HEK293 (cell line): Measurements from ENCODE around the gene KDELR1.

Experiments used
- CTCF ChIA-PET: fragments of 350-600 bp; formaldehyde crosslinking; extraction: SDS; loops from one replicate; lab custom pipeline; 2021; ENCODE audit warnings: antibody characterized with exemption; lab: Yijun Ruan, JAX
- POLR2A ChIA-PET: fragments of 300-600 bp; formaldehyde crosslinking; extraction: SDS; loops from one replicate; lab custom pipeline; 2020; ENCODE audit warnings: antibody characterized with exemption, inconsistent platforms; lab: Yijun Ruan, JAX
- H3K27ac ChIP-seq: fragments of 200-500 bp; sonication (Bioruptor generic); 2 replicates; pipeline ENCODE4 v1.5.1; 2014; ENCODE audit warnings: low read depth, low read length, control low read depth, inconsistent platforms; ENCODE audit errors: extremely low read depth
- H3K36me3 ChIP-seq, 2 experiments: fragments of 200-500 bp in 1 of 2; sonication (Bioruptor generic) in 1 of 2; 1 replicate in 1 of 2; 2 replicates in 1 of 2; pipeline ENCODE4 v1.5.1; 2014 to 2017; ENCODE audit warnings: inconsistent platforms in 2 of 2, low read length in 2 of 2; ENCODE audit not compliant: control insufficient read depth in 2 of 2, insufficient read depth in 1 of 2
- H3K4me1 ChIP-seq: fragments of 200-500 bp; sonication (Bioruptor generic); 2 replicates; pipeline ENCODE4 v1.5.1; 2014; ENCODE audit warnings: mild to moderate bottlenecking, low read length, inconsistent platforms; ENCODE audit not compliant: control insufficient read depth, insufficient read depth
- H3K4me3 ChIP-seq: 2 replicates; pipeline ENCODE4 v1.5.1; 2011; ENCODE audit warnings: low read depth, mild to moderate bottlenecking, control low read depth, low read length, moderate library complexity
- H3K9me3 ChIP-seq: fragments of 200-500 bp; sonication (Bioruptor generic); 2 replicates; pipeline ENCODE4 v1.5.1; 2014; ENCODE audit warnings: low read depth, low read length, inconsistent platforms; ENCODE audit not compliant: control insufficient read depth, insufficient read depth
- BCL11A ChIP-seq: fragments of 450-650 bp; formaldehyde crosslinking; IDR thresholded peaks from 2 replicates; pipeline ENCODE4 v1.5.1; 2016; ENCODE audit warnings: low read depth, missing biosample characterization, missing genetic modification characterization
- BCL11B ChIP-seq: fragments of 450-650 bp; formaldehyde crosslinking; IDR thresholded peaks from 2 replicates; pipeline ENCODE4 v1.5.1; 2016; ENCODE audit warnings: low read depth, missing biosample characterization, missing genetic modification characterization
- GLI4 ChIP-seq: fragments of 450-650 bp; formaldehyde crosslinking; IDR thresholded peaks from 2 replicates; pipeline ENCODE4 v1.5.1; 2016; ENCODE audit warnings: missing biosample characterization, missing genetic modification characterization
- KLF8 ChIP-seq: fragments of 450-650 bp; formaldehyde crosslinking; IDR thresholded peaks from 2 replicates; pipeline ENCODE4 v1.5.1; 2016; ENCODE audit warnings: missing biosample characterization, missing genetic modification characterization
- REPIN1 ChIP-seq: fragments of 450-650 bp; formaldehyde crosslinking; IDR thresholded peaks from 2 replicates; pipeline ENCODE4 v1.5.1; 2017; ENCODE audit warnings: missing biosample characterization, missing genetic modification characterization, low read depth
- SETDB1 ChIP-seq: IDR thresholded peaks from one replicate; pipeline ENCODE4 v1.6.1; 2017; ENCODE audit warnings: mild to moderate bottlenecking, low read length, moderate library complexity, mixed read lengths; ENCODE audit not compliant: insufficient read length
- ZFP3 ChIP-seq: fragments of 450-650 bp; formaldehyde crosslinking; IDR thresholded peaks from 2 replicates; pipeline ENCODE4 v1.5.1; 2016; ENCODE audit warnings: low read depth, missing biosample characterization, missing genetic modification characterization
- ZNF10 ChIP-seq: fragments of 450-650 bp; formaldehyde crosslinking; IDR thresholded peaks from 2 replicates; pipeline ENCODE4 v1.5.1; 2017; ENCODE audit warnings: missing biosample characterization, missing genetic modification characterization
- ZNF112 ChIP-seq: fragments of 450-650 bp; formaldehyde crosslinking; IDR thresholded peaks from 2 replicates; pipeline ENCODE4 v1.5.0; 2017; ENCODE audit warnings: missing biosample characterization, missing genetic modification characterization
- ZNF121 ChIP-seq: fragments of 450-650 bp; formaldehyde crosslinking; IDR thresholded peaks from 2 replicates; pipeline ENCODE4 v1.5.1; 2016; ENCODE audit warnings: missing biosample characterization, missing genetic modification characterization
- ZNF211 ChIP-seq: fragments of 450-650 bp; formaldehyde crosslinking; IDR thresholded peaks from 2 replicates; pipeline ENCODE4 v1.5.1; 2016; ENCODE audit warnings: low read depth, missing biosample characterization, missing genetic modification characterization
- ZNF341 ChIP-seq: fragments of 450-650 bp; formaldehyde crosslinking; IDR thresholded peaks from 2 replicates; pipeline ENCODE4; 2016; ENCODE audit warnings: low read depth, missing biosample characterization, missing genetic modification characterization
- ZNF514 ChIP-seq: fragments of 450-650 bp; formaldehyde crosslinking; IDR thresholded peaks from 2 replicates; pipeline ENCODE4 v1.5.1; 2016; ENCODE audit warnings: missing biosample characterization, missing genetic modification characterization
- ZNF530 ChIP-seq: fragments of 450-650 bp; formaldehyde crosslinking; IDR thresholded peaks from 2 replicates; pipeline ENCODE4 v1.5.1; 2016; ENCODE audit warnings: low read depth, missing biosample characterization, missing genetic modification characterization
- ZNF561 ChIP-seq: fragments of 450-650 bp; IDR thresholded peaks from 2 replicates; pipeline ENCODE4 v1.5.1; 2018; ENCODE audit warnings: missing biosample characterization, missing genetic modification characterization, borderline replicate concordance
- ZNF600 ChIP-seq: fragments of 450-650 bp; formaldehyde crosslinking; IDR thresholded peaks from 2 replicates; pipeline ENCODE4 v1.5.1; 2016; ENCODE audit warnings: missing biosample characterization, missing genetic modification characterization
- ZNF658 ChIP-seq: fragments of 450-650 bp; formaldehyde crosslinking; IDR thresholded peaks from 2 replicates; pipeline ENCODE4; 2016; ENCODE audit warnings: missing biosample characterization, missing genetic modification characterization
- ZNF660 ChIP-seq: fragments of 450-650 bp; IDR thresholded peaks from 2 replicates; pipeline ENCODE4 v1.5.1; 2018; ENCODE audit warnings: missing biosample characterization, mild to moderate bottlenecking, missing genetic modification characterization
- ZNF701 ChIP-seq: fragments of 450-650 bp; formaldehyde crosslinking; IDR thresholded peaks from 2 replicates; pipeline ENCODE4 v1.5.1; 2016; ENCODE audit warnings: missing biosample characterization, missing genetic modification characterization
- ZNF843 ChIP-seq: fragments of 450-650 bp; formaldehyde crosslinking; IDR thresholded peaks from 2 replicates; pipeline ENCODE4 v1.5.1; 2016; ENCODE audit warnings: missing biosample characterization, missing genetic modification characterization
- ZXDB ChIP-seq: fragments of 450-650 bp; formaldehyde crosslinking; IDR thresholded peaks from 2 replicates; pipeline ENCODE4 v1.5.1; 2016; ENCODE audit warnings: missing biosample characterization, missing genetic modification characterization
- TF ChIP-seq, protein P1 (sequence below): fragments of 450-650 bp; formaldehyde crosslinking; IDR thresholded peaks from 2 replicates; pipeline ENCODE4 v1.5.1; 2017; ENCODE audit warnings: missing biosample characterization, missing genetic modification characterization
- TF ChIP-seq, protein P2 (sequence below): fragments of 450-650 bp; formaldehyde crosslinking; IDR thresholded peaks from 2 replicates; pipeline ENCODE4 v1.5.1; 2017; ENCODE audit warnings: missing biosample characterization, missing genetic modification characterization
- TF ChIP-seq, protein P3 (sequence below): fragments of 450-650 bp; formaldehyde crosslinking; IDR thresholded peaks from 2 replicates; pipeline ENCODE4 v1.5.1; 2016; ENCODE audit warnings: missing biosample characterization, missing genetic modification characterization
- TF ChIP-seq, protein P4 (sequence below): fragments of 450-650 bp; formaldehyde crosslinking; IDR thresholded peaks from 2 replicates; pipeline ENCODE4 v1.5.1; 2016; ENCODE audit warnings: missing biosample characterization, missing genetic modification characterization
- TF ChIP-seq, protein P5 (sequence below): fragments of 450-650 bp; formaldehyde crosslinking; IDR thresholded peaks from 2 replicates; pipeline ENCODE4 v1.5.0; 2017; ENCODE audit warnings: missing biosample characterization, missing genetic modification characterization, borderline replicate concordance

KDELR1 gene

DNA sequence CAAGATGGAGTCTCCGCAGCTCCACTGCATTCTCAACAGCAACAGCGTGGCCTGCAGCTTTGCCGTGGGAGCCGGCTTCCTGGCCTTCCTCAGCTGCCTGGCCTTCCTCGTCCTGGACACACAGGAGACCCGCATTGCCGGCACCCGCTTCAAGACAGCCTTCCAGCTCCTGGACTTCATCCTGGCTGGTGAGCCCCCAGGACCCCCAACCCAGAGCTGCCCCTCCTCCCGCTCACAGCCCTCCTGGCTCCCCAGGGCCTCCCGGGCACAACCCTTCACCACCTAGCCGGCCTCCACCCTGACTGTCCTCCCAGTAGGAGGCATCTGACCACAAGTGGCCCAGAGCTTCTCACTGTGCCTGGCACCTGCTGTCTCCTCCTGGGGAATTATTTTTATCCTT lies 17.8 kb downstream of the KDELR1 start:
- peaks cover 12% of the 10 kb centered on the region for H3K4me1 ChIP-seq
- TF ChIP-seq ZNF561 (tag by site-specific recombination) = no peak
- TF ChIP-seq ZNF530 (tag by site-specific recombination) = no peak
- TF ChIP-seq, protein P1, sequence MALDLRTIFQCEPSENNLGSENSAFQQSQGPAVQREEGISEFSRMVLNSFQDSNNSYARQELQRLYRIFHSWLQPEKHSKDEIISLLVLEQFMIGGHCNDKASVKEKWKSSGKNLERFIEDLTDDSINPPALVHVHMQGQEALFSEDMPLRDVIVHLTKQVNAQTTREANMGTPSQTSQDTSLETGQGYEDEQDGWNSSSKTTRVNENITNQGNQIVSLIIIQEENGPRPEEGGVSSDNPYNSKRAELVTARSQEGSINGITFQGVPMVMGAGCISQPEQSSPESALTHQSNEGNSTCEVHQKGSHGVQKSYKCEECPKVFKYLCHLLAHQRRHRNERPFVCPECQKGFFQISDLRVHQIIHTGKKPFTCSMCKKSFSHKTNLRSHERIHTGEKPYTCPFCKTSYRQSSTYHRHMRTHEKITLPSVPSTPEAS (tag by site-specific recombination) = no peak
- TF ChIP-seq KLF8 (tag by site-specific recombination) = no peak
- TF ChIP-seq GLI4 = no peak
- TF ChIP-seq ZNF10 (tag by site-specific recombination) = no peak
- TF ChIP-seq, protein P2, sequence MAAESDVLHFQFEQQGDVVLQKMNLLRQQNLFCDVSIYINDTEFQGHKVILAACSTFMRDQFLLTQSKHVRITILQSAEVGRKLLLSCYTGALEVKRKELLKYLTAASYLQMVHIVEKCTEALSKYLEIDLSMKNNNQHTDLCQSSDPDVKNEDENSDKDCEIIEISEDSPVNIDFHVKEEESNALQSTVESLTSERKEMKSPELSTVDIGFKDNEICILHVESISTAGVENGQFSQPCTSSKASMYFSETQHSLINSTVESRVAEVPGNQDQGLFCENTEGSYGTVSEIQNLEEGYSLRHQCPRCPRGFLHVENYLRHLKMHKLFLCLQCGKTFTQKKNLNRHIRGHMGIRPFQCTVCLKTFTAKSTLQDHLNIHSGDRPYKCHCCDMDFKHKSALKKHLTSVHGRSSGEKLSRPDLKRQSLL (tag by site-specific recombination) = no peak
- TF ChIP-seq SETDB1 = no peak
- no peak for TF ChIP-seq ZFP3 (tag by site-specific recombination)
- no peak for TF ChIP-seq ZXDB (tag by site-specific recombination)
- TF ChIP-seq ZNF658 (tag by site-specific recombination) = no peak
- TF ChIP-seq, protein P3, sequence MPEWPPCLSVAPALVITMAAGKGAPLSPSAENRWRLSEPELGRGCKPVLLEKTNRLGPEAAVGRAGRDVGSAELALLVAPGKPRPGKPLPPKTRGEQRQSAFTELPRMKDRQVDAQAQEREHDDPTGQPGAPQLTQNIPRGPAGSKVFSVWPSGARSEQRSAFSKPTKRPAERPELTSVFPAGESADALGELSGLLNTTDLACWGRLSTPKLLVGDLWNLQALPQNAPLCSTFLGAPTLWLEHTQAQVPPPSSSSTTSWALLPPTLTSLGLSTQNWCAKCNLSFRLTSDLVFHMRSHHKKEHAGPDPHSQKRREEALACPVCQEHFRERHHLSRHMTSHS = no peak
- no peak for TF ChIP-seq ZNF112 (tag by site-specific recombination)
- no peak overlapping the region for H3K4me3 ChIP-seq
- CTCF ChIA-PET = interaction anchor here (0.5 to 1.6 kb wide), 2 partner anchors 10 to 186 kb away, joined by 3 read pairs; partner anchors contain the start of genes SYNGR4 and TMEM143
- H3K9me3 ChIP-seq = no peaks in the 10 kb centered on the region
- H3K27ac ChIP-seq = peak overlapping the region; percentile 61
- POLR2A ChIA-PET = interaction anchor here (1.0 to 1.8 kb wide), 3 partner anchors 8 to 52 kb away, joined by 3 to 12 read pairs (median 4); partner anchors contain the start of genes SYNGR4 and TMEM143
- H3K36me3 ChIP-seq = no peaks in the 10 kb centered on the region; a peak in 1 of 3 replicates

DNA sequence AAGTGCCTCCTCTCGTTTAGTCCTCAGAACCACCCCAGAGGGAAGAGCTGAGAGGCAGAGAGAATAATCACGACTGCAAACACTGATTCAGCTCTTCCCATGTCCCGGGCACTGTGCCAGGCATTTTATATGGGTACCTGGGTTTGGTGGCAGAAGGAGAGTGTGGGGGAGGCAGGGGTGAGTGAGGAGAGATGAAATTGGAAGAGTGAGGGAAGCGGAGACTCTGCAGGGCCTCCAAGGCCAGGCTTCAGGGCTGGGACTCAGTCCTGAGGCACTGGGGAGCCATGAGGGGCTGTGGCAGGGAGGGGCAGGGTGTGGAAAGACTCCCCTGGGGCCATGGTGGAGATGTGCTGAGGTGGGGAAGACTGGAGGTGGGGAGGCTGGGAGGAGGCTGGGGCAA lies 18.4 kb downstream of the KDELR1 start:
- Histone ChIP-seq H3K4me1 (peaks cover 12% of the 10 kb centered on the region), H3K9me3 (no peaks in the 10 kb centered on the region), H3K27ac (peak overlapping the region; percentile 61), H3K36me3 (no peaks in the 10 kb centered on the region; a peak in 1 of 3 replicates), H3K4me3 (no peak overlapping the region)
- POLR2A ChIA-PET = interaction anchor here (1.0 to 1.8 kb wide), 3 partner anchors 9 to 51 kb away, joined by 3 to 12 read pairs (median 4); partner anchors contain the start of genes SYNGR4 and TMEM143
- CTCF ChIA-PET = interaction anchor here (0.6 to 1.6 kb wide), 2 partner anchors 9 to 1079 kb away, joined by 3 to 8 read pairs; partner anchors contain the start of genes SYNGR4 and TMEM143
- no peak for TF ChIP-seq ZNF514 (tag by site-specific recombination)
- peak; percentile 51; the same call in 1 of the 2 replicates for TF ChIP-seq ZNF600 (tag by site-specific recombination)
- TF ChIP-seq, protein P4, sequence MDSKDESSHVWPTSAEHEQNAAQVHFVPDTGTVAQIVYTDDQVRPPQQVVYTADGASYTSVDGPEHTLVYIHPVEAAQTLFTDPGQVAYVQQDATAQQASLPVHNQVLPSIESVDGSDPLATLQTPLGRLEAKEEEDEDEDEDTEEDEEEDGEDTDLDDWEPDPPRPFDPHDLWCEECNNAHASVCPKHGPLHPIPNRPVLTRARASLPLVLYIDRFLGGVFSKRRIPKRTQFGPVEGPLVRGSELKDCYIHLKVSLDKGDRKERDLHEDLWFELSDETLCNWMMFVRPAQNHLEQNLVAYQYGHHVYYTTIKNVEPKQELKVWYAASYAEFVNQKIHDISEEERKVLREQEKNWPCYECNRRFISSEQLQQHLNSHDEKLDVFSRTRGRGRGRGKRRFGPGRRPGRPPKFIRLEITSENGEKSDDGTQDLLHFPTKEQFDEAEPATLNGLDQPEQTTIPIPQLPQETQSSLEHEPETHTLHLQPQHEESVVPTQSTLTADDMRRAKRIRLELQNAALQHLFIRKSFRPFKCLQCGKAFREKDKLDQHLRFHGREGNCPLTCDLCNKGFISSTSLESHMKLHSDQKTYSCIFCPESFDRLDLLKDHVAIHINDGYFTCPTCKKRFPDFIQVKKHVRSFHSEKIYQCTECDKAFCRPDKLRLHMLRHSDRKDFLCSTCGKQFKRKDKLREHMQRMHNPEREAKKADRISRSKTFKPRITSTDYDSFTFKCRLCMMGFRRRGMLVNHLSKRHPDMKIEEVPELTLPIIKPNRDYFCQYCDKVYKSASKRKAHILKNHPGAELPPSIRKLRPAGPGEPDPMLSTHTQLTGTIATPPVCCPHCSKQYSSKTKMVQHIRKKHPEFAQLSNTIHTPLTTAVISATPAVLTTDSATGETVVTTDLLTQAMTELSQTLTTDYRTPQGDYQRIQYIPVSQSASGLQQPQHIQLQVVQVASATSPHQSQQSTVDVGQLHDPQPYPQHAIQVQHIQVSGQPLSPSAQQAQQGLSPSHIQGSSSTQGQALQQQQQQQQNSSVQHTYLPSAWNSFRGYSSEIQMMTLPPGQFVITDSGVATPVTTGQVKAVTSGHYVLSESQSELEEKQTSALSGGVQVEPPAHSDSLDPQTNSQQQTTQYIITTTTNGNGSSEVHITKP (tag by site-specific recombination) = peak; percentile 42
- TF ChIP-seq ZNF341 (tag by site-specific recombination) = no peak; the same call in 1 of the 2 replicates
- TF ChIP-seq ZNF211 (tag by site-specific recombination) = no peak
- peak; percentile 90 for TF ChIP-seq ZNF660 (tag by site-specific recombination)
- 0 out of 2 replicates have a peak, but pooled peaks have one; percentile 11 for TF ChIP-seq BCL11A (tag by site-specific recombination)
- TF ChIP-seq ZNF701 = no peak
- no peak for TF ChIP-seq REPIN1 (tag by site-specific recombination)
- TF ChIP-seq, protein P5, sequence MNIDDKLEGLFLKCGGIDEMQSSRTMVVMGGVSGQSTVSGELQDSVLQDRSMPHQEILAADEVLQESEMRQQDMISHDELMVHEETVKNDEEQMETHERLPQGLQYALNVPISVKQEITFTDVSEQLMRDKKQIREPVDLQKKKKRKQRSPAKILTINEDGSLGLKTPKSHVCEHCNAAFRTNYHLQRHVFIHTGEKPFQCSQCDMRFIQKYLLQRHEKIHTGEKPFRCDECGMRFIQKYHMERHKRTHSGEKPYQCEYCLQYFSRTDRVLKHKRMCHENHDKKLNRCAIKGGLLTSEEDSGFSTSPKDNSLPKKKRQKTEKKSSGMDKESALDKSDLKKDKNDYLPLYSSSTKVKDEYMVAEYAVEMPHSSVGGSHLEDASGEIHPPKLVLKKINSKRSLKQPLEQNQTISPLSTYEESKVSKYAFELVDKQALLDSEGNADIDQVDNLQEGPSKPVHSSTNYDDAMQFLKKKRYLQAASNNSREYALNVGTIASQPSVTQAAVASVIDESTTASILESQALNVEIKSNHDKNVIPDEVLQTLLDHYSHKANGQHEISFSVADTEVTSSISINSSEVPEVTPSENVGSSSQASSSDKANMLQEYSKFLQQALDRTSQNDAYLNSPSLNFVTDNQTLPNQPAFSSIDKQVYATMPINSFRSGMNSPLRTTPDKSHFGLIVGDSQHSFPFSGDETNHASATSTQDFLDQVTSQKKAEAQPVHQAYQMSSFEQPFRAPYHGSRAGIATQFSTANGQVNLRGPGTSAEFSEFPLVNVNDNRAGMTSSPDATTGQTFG (tag by site-specific recombination) = 0 out of 2 replicates have a peak, but pooled peaks have one; percentile 11
- no peak for TF ChIP-seq ZNF843
- peak; percentile 32; the same call in 1 of the 2 replicates for TF ChIP-seq KLF8 (tag by site-specific recombination)
- no peak for TF ChIP-seq ZNF121
- no peak for TF ChIP-seq BCL11B
